ENCODE results near the gene XPO5.

XPO5 gene

DNA sequence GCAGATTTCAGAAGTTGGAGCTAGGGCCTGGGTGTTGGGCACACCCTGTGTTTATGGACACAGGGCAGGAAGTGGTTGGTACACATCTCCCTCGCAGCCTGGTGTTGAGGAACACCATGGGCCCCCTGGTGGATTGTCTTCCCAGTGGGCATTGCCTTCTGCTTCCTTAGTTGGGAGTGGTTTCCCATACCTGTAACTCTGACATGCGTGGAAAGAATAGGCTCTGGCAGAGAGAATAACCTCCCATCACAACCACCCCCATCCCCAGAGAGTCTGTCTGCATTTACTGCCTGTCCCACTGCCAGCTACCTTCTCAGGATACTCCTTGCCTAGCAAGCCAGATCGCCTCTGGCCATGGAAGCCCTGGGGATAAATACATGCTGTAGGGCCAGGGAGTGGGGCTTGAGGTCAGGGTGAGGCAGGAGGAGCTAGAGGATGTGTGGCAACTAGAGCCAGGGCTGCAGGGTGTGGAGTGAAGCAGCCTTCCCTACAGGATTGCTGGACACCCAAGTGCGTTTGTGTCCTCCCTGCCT, 80.4 kb downstream of the XPO5 start:
- H3K18ac ChIP-seq (ENCODE audit: low read depth in 1 of 2, low read length in 2 of 2), result peak overlapping the region in 1 of 2 experiments; percentile 11
- no peak overlapping the region for H4K91ac ChIP-seq (ENCODE audit: low read length)
- H2BK12ac ChIP-seq (ENCODE audit: low read length in 2 of 2), result no peak overlapping the region
- no peak overlapping the region for H4K8ac ChIP-seq (ENCODE audit: low read length)
- no peak overlapping the region for H3K4me3 ChIP-seq (ENCODE audit: insufficient read depth in 1 of 2, low read depth in 1 of 2, low read length in 2 of 2)
- H3K14ac ChIP-seq (ENCODE audit: low read length in 2 of 2), result peak overlapping the region in 1 of 2 experiments; percentile 84
- no peak overlapping the region for H2AK5ac ChIP-seq (ENCODE audit: low read length, severe bottlenecking)
- peaks cover 33% of the 10 kb centered on the region for H3K4me1 ChIP-seq (ENCODE audit: control insufficient read depth, insufficient read depth, low read depth, low read length)
- H3K36me3 ChIP-seq (ENCODE audit: control insufficient read depth in 1 of 2, insufficient read depth in 2 of 2, low read depth in 1 of 2, low read length in 2 of 2), result peaks cover 32 to 40% of the 10 kb centered on the region in 2 experiments
- H3K9me3 ChIP-seq (ENCODE audit: control insufficient read depth, low read length), result no peaks in the 10 kb centered on the region
- H2BK5ac ChIP-seq (ENCODE audit: low read depth, low read length, poor library complexity, severe bottlenecking), result no peak overlapping the region
- no peak overlapping the region for H2BK15ac ChIP-seq (ENCODE audit: low read depth, poor library complexity, severe bottlenecking)
- no peak overlapping the region for H3K27ac ChIP-seq (ENCODE audit: low read length, poor library complexity, severe bottlenecking)
- peak; percentile 32 for DNase-seq
- H2BK120ac ChIP-seq (ENCODE audit: low read depth, low read length), result no peak overlapping the region
- H3K4me2 ChIP-seq (ENCODE audit: low read length, poor library complexity, severe bottlenecking), result no peak overlapping the region
- H3K27me3 ChIP-seq (ENCODE audit: control insufficient read depth in 1 of 2, insufficient read depth in 1 of 2, low read length in 2 of 2), result no peaks in the 10 kb centered on the region
- H3K9ac ChIP-seq (ENCODE audit: low read length), result no peak overlapping the region
- WGBS, result 90% methylated on average over 4 of the region's 4 CpGs
- peak overlapping the region; percentile 9 to 44 for H3K4ac ChIP-seq (ENCODE audit: low read depth in 1 of 2, low read length in 2 of 2)
- peaks cover 33% of the 10 kb centered on the region for H3K79me1 ChIP-seq (replicated peaks; ENCODE audit: low read length, poor library complexity, severe bottlenecking)
- peak overlapping the region in 1 of 2 experiments; percentile 23 for H3K23ac ChIP-seq (ENCODE audit: low read length in 2 of 2)
- H2AFZ ChIP-seq (ENCODE audit: low read depth, low read length), result no peak overlapping the region

DNA sequence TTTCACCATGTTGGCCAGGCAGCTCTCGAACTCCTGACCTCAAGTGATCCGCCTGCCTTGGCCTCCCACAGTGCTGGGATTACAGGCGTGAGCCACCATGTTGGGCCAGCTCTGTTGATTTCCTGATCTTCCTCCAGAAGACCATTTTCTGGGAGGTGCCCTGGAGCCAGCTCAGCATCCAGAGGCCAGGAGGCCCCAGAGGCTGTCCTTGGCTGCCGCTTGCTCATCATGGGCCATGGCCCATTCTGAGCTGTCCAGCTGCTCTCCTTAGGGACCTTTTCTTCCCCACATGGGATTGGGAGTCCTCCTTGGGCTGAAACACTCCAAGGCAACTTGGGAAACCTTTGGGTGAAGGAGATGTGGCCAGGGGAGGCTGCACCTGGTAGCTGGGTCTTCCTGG, 81.1 kb downstream of the XPO5 start:
- Histone ChIP-seq H3K4ac (ENCODE audit: low read depth in 1 of 2, low read length in 2 of 2) (no peak overlapping the region), H3K36me3 (ENCODE audit: control insufficient read depth in 1 of 2, insufficient read depth in 2 of 2, low read depth in 1 of 2, low read length in 2 of 2) (peaks cover 25 to 37% of the 10 kb centered on the region in 2 experiments), H3K27ac (ENCODE audit: low read length, poor library complexity, severe bottlenecking) (no peak overlapping the region), H3K4me1 (ENCODE audit: control insufficient read depth, insufficient read depth, low read depth, low read length) (peaks cover 33% of the 10 kb centered on the region), H3K4me3 (ENCODE audit: insufficient read depth in 1 of 2, low read depth in 1 of 2, low read length in 2 of 2) (no peak overlapping the region), H2BK12ac (ENCODE audit: low read length in 2 of 2) (no peak overlapping the region), H3K9ac (ENCODE audit: low read length) (no peak overlapping the region), H3K79me1 (replicated peaks; ENCODE audit: low read length, poor library complexity, severe bottlenecking) (peaks cover 33% of the 10 kb centered on the region), H3K14ac (ENCODE audit: low read length in 2 of 2) (no peak overlapping the region), H3K27me3 (ENCODE audit: control insufficient read depth in 1 of 2, insufficient read depth in 1 of 2, low read length in 2 of 2) (no peaks in the 10 kb centered on the region), H2AFZ (ENCODE audit: low read depth, low read length) (no peak overlapping the region), H2AK5ac (ENCODE audit: low read length, severe bottlenecking) (no peak overlapping the region), H4K91ac (ENCODE audit: low read length) (peak overlapping the region; percentile 1), H3K23ac (ENCODE audit: low read length in 2 of 2) (no peak overlapping the region), H2BK15ac (ENCODE audit: low read depth, poor library complexity, severe bottlenecking) (no peak overlapping the region), H2BK120ac (ENCODE audit: low read depth, low read length) (no peak overlapping the region), H3K4me2 (ENCODE audit: low read length, poor library complexity, severe bottlenecking) (no peak overlapping the region), H2BK5ac (ENCODE audit: low read depth, low read length, poor library complexity, severe bottlenecking) (no peak overlapping the region), H3K18ac (ENCODE audit: low read depth in 1 of 2, low read length in 2 of 2) (no peak overlapping the region), H3K9me3 (ENCODE audit: control insufficient read depth, low read length) (no peaks in the 10 kb centered on the region), H4K8ac (ENCODE audit: low read length) (no peak overlapping the region)
- 97% methylated on average over 4 of the region's 4 CpGs for WGBS
- DNase-seq, result no peak

DNA sequence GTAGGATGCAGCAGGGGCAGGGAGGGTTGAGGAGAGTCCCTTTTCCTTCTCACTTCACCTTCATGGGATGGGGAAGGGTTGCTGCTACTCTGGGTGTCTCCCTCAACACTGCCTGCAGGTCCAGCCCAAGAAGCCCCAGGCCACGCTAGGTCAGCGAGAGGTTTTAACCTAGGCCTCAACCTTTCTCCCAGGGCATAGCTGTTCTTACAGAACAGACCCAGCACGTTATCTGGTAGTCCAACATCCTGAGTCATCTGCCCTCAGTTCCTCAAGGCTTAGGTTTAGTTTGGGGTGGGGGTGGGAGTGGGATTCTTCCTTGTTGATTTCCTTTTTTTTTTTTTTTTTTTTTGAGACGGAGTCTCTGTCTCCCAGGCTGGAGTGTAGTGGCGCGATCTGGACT, 81.5 kb downstream of the XPO5 start:
- Histone ChIP-seq H2AK5ac (ENCODE audit: low read length, severe bottlenecking) (no peak overlapping the region), H3K4me1 (ENCODE audit: control insufficient read depth, insufficient read depth, low read depth, low read length) (peaks cover 34% of the 10 kb centered on the region), H2BK15ac (ENCODE audit: low read depth, poor library complexity, severe bottlenecking) (no peak overlapping the region), H4K8ac (ENCODE audit: low read length) (no peak overlapping the region), H3K4ac (ENCODE audit: low read depth in 1 of 2, low read length in 2 of 2) (no peak overlapping the region), H4K91ac (ENCODE audit: low read length) (no peak overlapping the region), H3K9ac (ENCODE audit: low read length) (no peak overlapping the region), H3K27me3 (ENCODE audit: control insufficient read depth in 1 of 2, insufficient read depth in 1 of 2, low read length in 2 of 2) (no peaks in the 10 kb centered on the region), H3K23ac (ENCODE audit: low read length in 2 of 2) (no peak overlapping the region), H3K18ac (ENCODE audit: low read depth in 1 of 2, low read length in 2 of 2) (no peak overlapping the region), H3K36me3 (ENCODE audit: control insufficient read depth in 1 of 2, insufficient read depth in 2 of 2, low read depth in 1 of 2, low read length in 2 of 2) (peaks cover 20 to 38% of the 10 kb centered on the region in 2 experiments), H2AFZ (ENCODE audit: low read depth, low read length) (no peak overlapping the region), H3K9me3 (ENCODE audit: control insufficient read depth, low read length) (no peaks in the 10 kb centered on the region), H3K4me3 (ENCODE audit: insufficient read depth in 1 of 2, low read depth in 1 of 2, low read length in 2 of 2) (no peak overlapping the region), H3K79me1 (replicated peaks; ENCODE audit: low read length, poor library complexity, severe bottlenecking) (peaks cover 33% of the 10 kb centered on the region), H2BK12ac (ENCODE audit: low read length in 2 of 2) (peak overlapping the region in 1 of 2 experiments; percentile 25), H2BK5ac (ENCODE audit: low read depth, low read length, poor library complexity, severe bottlenecking) (no peak overlapping the region), H2BK120ac (ENCODE audit: low read depth, low read length) (no peak overlapping the region), H3K27ac (ENCODE audit: low read length, poor library complexity, severe bottlenecking) (no peak overlapping the region), H3K14ac (ENCODE audit: low read length in 2 of 2) (no peak overlapping the region), H3K4me2 (ENCODE audit: low read length, poor library complexity, severe bottlenecking) (no peak overlapping the region)
- no peak for DNase-seq
- WGBS, result 98% methylated on average over 4 of the region's 6 CpGs

DNA sequence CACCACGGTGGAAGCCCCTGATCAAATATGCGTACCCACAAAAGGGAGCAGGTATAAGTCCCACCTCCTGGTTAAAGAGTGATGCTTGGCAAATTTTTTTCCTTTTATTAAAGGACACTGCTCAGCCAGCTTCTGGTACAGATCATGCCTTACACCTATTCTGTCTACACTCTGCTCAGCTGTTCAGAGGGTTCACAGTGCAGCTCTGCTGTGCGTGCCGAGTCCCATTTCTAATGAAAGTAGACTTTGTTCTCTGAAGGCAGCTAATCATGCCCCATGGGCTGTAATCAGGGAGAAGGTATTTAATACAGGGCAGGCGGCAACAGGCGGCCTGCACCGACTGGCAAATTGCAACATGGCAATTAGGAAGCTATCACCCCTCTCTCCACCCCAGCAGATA, 82.0 kb downstream of the XPO5 start:
- H3K9ac ChIP-seq (ENCODE audit: low read length), result no peak overlapping the region
- no peak overlapping the region for H3K14ac ChIP-seq (ENCODE audit: low read length in 2 of 2)
- WGBS, result 95% methylated on average over 6 of the region's 7 CpGs
- no peak overlapping the region for H4K91ac ChIP-seq (ENCODE audit: low read length)
- no peak overlapping the region for H2AK5ac ChIP-seq (ENCODE audit: low read length, severe bottlenecking)
- DNase-seq, result no peak
- H2BK12ac ChIP-seq (ENCODE audit: low read length in 2 of 2), result no peak overlapping the region
- no peak overlapping the region for H2BK15ac ChIP-seq (ENCODE audit: low read depth, poor library complexity, severe bottlenecking)
- peaks cover 29% of the 10 kb centered on the region for H3K79me1 ChIP-seq (replicated peaks; ENCODE audit: low read length, poor library complexity, severe bottlenecking)
- no peaks in the 10 kb centered on the region for H3K27me3 ChIP-seq (ENCODE audit: control insufficient read depth in 1 of 2, insufficient read depth in 1 of 2, low read length in 2 of 2)
- no peak overlapping the region for H3K18ac ChIP-seq (ENCODE audit: low read depth in 1 of 2, low read length in 2 of 2)
- H2AFZ ChIP-seq (ENCODE audit: low read depth, low read length), result no peak overlapping the region
- H4K8ac ChIP-seq (ENCODE audit: low read length), result no peak overlapping the region
- peaks cover 15 to 36% of the 10 kb centered on the region in 2 experiments for H3K36me3 ChIP-seq (ENCODE audit: control insufficient read depth in 1 of 2, insufficient read depth in 2 of 2, low read depth in 1 of 2, low read length in 2 of 2)
- no peak overlapping the region for H3K23ac ChIP-seq (ENCODE audit: low read length in 2 of 2)
- no peak overlapping the region for H2BK5ac ChIP-seq (ENCODE audit: low read depth, low read length, poor library complexity, severe bottlenecking)
- peaks cover 36% of the 10 kb centered on the region for H3K4me1 ChIP-seq (ENCODE audit: control insufficient read depth, insufficient read depth, low read depth, low read length)
- H3K4ac ChIP-seq (ENCODE audit: low read depth in 1 of 2, low read length in 2 of 2), result no peak overlapping the region
- no peaks in the 10 kb centered on the region for H3K9me3 ChIP-seq (ENCODE audit: control insufficient read depth, low read length)
- H2BK120ac ChIP-seq (ENCODE audit: low read depth, low read length), result no peak overlapping the region
- no peak overlapping the region for H3K4me3 ChIP-seq (ENCODE audit: insufficient read depth in 1 of 2, low read depth in 1 of 2, low read length in 2 of 2)
- no peak overlapping the region for H3K4me2 ChIP-seq (ENCODE audit: low read length, poor library complexity, severe bottlenecking)
- H3K27ac ChIP-seq (ENCODE audit: low read length, poor library complexity, severe bottlenecking), result no peak overlapping the region

All from mesenchymal stem cell (in vitro differentiated cells and primary cell).